Measurements from ENCODE around the gene CDT1. TPM values are rescaled to one million over a fixed set of nuclear protein-coding genes. Genes with fewer than 3 reads are reported as not detected.

CDT1 gene
- total RNA-seq, 1 donor from 2014 or later, result 0.26 TPM

DNA sequence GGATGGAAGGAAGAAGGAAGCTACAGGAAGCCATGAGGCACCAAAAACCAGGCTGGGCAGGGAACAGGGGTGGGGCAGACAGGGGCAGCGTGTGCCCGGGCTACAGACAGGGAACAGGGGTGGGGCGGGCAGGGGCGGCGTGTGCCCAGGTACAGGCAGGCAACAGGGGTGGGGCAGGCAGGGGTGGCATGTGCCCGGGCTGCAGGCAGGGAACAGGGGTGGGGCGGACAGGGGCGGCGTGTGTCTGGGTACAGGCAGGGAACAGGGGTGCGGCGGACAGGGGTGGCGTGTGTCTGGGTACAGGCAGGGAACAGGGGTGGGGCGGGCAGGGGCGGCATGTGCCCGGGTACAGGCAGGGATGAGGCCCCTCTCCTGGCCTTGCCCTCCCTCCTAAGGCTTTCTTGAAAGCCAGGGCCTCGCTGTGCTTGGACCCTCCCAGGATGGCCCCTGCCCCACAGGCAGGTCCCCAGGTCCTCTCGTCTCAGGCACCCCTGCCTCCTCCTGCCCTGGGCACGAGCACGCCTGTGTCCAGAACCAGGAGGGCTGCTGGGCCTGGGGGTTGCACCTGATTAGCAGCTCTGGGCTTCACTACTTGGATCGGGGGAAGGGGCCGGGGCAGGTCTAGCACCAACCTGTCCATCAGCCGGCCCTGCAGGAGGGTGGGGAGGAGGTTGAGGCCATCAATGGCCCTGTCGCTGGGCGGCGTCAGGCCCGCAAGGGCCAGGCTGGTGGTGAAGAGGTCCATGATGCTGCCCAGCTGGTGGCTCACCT, 22.7 kb downstream of the CDT1 start:
- Histone ChIP-seq H3K4me3 (ENCODE audit: low read depth, low read length) (no peak overlapping the region), H3K27me3 (ENCODE audit: control insufficient read depth, insufficient read depth, low read length) (no peaks in the 10 kb centered on the region), H3K36me3 (ENCODE audit: control insufficient read depth, insufficient read depth, low read length) (peaks cover 11% of the 10 kb centered on the region)
- TF ChIP-seq, protein P1, sequence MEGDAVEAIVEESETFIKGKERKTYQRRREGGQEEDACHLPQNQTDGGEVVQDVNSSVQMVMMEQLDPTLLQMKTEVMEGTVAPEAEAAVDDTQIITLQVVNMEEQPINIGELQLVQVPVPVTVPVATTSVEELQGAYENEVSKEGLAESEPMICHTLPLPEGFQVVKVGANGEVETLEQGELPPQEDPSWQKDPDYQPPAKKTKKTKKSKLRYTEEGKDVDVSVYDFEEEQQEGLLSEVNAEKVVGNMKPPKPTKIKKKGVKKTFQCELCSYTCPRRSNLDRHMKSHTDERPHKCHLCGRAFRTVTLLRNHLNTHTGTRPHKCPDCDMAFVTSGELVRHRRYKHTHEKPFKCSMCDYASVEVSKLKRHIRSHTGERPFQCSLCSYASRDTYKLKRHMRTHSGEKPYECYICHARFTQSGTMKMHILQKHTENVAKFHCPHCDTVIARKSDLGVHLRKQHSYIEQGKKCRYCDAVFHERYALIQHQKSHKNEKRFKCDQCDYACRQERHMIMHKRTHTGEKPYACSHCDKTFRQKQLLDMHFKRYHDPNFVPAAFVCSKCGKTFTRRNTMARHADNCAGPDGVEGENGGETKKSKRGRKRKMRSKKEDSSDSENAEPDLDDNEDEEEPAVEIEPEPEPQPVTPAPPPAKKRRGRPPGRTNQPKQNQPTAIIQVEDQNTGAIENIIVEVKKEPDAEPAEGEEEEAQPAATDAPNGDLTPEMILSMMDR (IDR thresholded peaks at IDR 0.05; ENCODE audit: insufficient read depth, low read length, severe bottlenecking), result no peak
- no peak for FAIRE-seq
- no peak for DNase-seq (ENCODE audit: low read depth)

DNA sequence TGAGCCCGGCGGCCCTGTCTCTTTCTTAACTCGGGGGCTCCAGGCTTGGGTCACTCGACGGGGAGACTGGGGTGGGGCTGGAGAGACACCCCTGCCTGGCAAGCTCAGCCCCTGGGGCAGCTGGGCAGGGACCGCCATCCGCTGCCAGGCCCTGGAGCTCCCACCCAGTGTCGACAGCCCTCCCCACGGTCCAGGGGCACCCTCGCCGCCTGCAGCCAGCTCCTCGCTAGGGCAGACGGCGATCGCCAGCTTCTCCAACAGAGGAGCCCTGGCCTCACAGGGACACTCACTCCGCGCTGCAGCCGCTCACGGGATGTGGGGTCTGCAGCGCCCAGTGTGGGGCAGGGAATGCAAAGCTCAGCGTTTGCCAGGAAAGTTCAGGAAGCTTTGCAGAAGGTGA, 24.1 kb downstream of the CDT1 start:
- no peak for FAIRE-seq
- no peak overlapping the region for H3K4me3 ChIP-seq (ENCODE audit: low read depth, low read length)
- no peaks in the 10 kb centered on the region for H3K27me3 ChIP-seq (ENCODE audit: control insufficient read depth, insufficient read depth, low read length)
- DNase-seq (ENCODE audit: low read depth), result no peak
- H3K36me3 ChIP-seq (ENCODE audit: control insufficient read depth, insufficient read depth, low read length), result peaks cover 6% of the 10 kb centered on the region
- TF ChIP-seq, protein P1 (IDR thresholded peaks at IDR 0.05; ENCODE audit: insufficient read depth, low read length, severe bottlenecking), result no peak

DNA sequence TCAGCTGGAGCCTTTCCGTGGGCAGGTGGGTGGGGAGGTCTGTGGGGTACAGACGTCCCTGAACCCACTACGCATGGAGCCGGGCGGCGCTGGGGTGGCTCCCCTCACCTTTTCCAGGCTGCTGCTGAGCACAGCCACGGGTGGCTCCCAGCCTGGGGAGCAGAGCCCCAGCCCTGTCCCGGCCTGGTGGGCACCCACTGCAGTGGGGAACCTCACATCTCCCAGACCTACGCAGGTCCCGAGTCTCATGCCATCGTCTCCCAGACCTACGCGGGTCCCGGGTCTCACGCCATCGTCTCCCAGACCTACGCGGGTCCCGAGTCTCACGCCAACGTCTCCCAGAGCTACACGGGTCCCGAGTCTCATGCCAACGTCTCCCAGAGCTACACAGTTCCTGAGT, 25.1 kb downstream of the CDT1 start:
- H3K27me3 ChIP-seq (ENCODE audit: control insufficient read depth, insufficient read depth, low read length), result no peaks in the 10 kb centered on the region
- peaks cover 6% of the 10 kb centered on the region for H3K36me3 ChIP-seq (ENCODE audit: control insufficient read depth, insufficient read depth, low read length)
- FAIRE-seq (no peak), DNase-seq (ENCODE audit: low read depth) (no peak)
- TF ChIP-seq, protein P1 (IDR thresholded peaks at IDR 0.05; ENCODE audit: insufficient read depth, low read length, severe bottlenecking), result no peak
- no peak overlapping the region for H3K4me3 ChIP-seq (ENCODE audit: low read depth, low read length)

DNA sequence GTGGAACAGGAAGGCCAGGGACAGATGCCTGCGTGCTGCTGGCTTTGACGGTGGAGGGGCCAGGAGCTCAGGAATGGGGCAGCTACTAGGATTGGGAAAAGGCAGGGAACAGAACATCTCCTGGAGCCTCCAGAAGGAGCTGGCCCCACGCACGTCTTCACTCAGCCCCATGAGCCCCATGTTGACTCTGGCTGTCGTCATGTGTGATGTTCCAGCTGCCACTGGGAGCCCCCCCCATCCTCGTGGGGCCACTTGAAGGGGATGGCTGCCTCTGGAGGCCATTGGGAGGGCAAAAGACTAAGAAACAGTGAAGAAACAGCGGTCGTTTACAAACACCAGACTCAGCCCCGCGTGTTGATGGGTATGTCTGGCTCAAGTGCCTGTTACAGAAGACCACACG, 26.7 kb downstream of the CDT1 start:
- Histone ChIP-seq H3K36me3 (ENCODE audit: control insufficient read depth, insufficient read depth, low read length) (peaks cover 3% of the 10 kb centered on the region), H3K4me3 (ENCODE audit: low read depth, low read length) (no peak overlapping the region), H3K27me3 (ENCODE audit: control insufficient read depth, insufficient read depth, low read length) (no peaks in the 10 kb centered on the region)
- TF ChIP-seq, protein P1 (IDR thresholded peaks at IDR 0.05; ENCODE audit: insufficient read depth, low read length, severe bottlenecking), result no peak
- DNase-seq (ENCODE audit: low read depth) (no peak), FAIRE-seq (no peak)

DNA sequence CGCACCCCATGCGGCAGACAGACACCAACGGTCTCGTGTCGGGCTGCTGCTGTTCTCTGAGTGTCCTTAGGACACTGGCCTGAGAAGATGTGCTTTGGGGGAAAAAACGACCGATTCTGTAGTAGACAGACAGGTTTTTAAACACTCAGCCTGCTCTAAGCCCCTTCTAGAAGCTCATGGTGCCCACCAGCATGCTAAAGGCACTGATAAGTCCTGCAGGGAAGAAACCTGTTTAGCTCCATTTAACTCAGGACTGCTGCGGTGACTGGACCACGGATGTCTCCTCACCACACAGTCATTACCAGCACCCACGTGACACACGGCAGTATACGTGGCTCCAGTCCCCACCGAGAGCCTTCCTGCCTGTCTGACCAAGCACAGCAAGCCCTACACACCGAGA, 27.2 kb downstream of the CDT1 start:
- H3K27me3 ChIP-seq (ENCODE audit: control insufficient read depth, insufficient read depth, low read length), result no peaks in the 10 kb centered on the region
- DNase-seq (ENCODE audit: low read depth) (no peak), FAIRE-seq (no peak)
- TF ChIP-seq, protein P1 (IDR thresholded peaks at IDR 0.05; ENCODE audit: insufficient read depth, low read length, severe bottlenecking), result no peak
- no peak overlapping the region for H3K4me3 ChIP-seq (ENCODE audit: low read depth, low read length)
- H3K36me3 ChIP-seq (ENCODE audit: control insufficient read depth, insufficient read depth, low read length), result peaks cover 6% of the 10 kb centered on the region

DNA sequence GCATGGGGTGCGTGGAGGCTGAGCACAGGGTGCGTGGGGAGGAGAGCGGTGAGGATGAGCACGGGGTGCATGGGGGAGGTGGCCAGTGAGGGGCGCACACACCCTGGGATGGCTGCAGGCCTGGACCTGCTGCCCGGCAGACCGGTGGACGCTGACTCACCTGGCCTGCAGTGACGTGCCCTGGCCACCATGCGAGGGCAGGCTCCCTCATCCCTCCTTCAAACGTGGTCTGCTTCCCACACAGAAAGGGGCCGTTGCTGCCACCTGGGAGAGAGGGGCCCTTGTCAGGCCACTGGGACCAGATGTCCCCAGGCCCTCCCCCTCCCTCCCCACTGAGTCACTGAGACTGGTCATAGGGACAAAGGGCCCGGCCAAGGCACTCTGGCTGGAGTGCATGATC, 28.2 kb downstream of the CDT1 start:
- DNase-seq (ENCODE audit: low read depth) (peak; percentile 49), FAIRE-seq (no peak)
- H3K27me3 ChIP-seq (ENCODE audit: control insufficient read depth, insufficient read depth, low read length), result no peaks in the 10 kb centered on the region
- peaks cover 6% of the 10 kb centered on the region for H3K36me3 ChIP-seq (ENCODE audit: control insufficient read depth, insufficient read depth, low read length)
- H3K4me3 ChIP-seq (ENCODE audit: low read depth, low read length), result no peak overlapping the region
- TF ChIP-seq, protein P1 (IDR thresholded peaks at IDR 0.05; ENCODE audit: insufficient read depth, low read length, severe bottlenecking), result peak; percentile 37

Measured in bronchial epithelial cell (primary cell).